ENCODE data around the gene RNPEPL1.

Gene RNPEPL1

GRCh38 chr2:240628808-240629618, 60.7 kb downstream of the RNPEPL1 start:
- H3K27ac ChIP-seq (ENCODE audit: low read length, poor library complexity, severe bottlenecking) = no peak overlapping the region
- H4K8ac ChIP-seq (ENCODE audit: low read length) = no peak overlapping the region
- no peak overlapping the region for H3K9ac ChIP-seq (ENCODE audit: low read length)
- H2BK120ac ChIP-seq (ENCODE audit: low read depth, low read length) = no peak overlapping the region
- H3K14ac ChIP-seq (ENCODE audit: low read length in 2 of 2) = no peak overlapping the region
- DNase-seq = no peak
- H2BK5ac ChIP-seq (ENCODE audit: low read depth, low read length, poor library complexity, severe bottlenecking) = no peak overlapping the region
- H3K27me3 ChIP-seq (ENCODE audit: control insufficient read depth in 1 of 2, insufficient read depth in 1 of 2, low read length in 2 of 2) = peaks cover 0 to 28% of the 10 kb centered on the region in 2 experiments
- H3K4me1 ChIP-seq (ENCODE audit: control insufficient read depth, insufficient read depth, low read depth, low read length) = peaks cover 14% of the 10 kb centered on the region
- H3K36me3 ChIP-seq (ENCODE audit: control insufficient read depth in 1 of 2, insufficient read depth in 2 of 2, low read depth in 1 of 2, low read length in 2 of 2) = peaks cover 0 to 12% of the 10 kb centered on the region in 2 experiments
- no peak overlapping the region for H3K4ac ChIP-seq (ENCODE audit: low read depth in 1 of 2, low read length in 2 of 2)
- H2BK12ac ChIP-seq (ENCODE audit: low read length in 2 of 2) = no peak overlapping the region
- H3K4me3 ChIP-seq (ENCODE audit: insufficient read depth in 1 of 2, low read depth in 1 of 2, low read length in 2 of 2) = no peak overlapping the region
- no peak overlapping the region for H3K18ac ChIP-seq (ENCODE audit: low read depth in 1 of 2, low read length in 2 of 2)
- no peak overlapping the region for H2AFZ ChIP-seq (ENCODE audit: low read depth, low read length)
- no peaks in the 10 kb centered on the region for H3K79me1 ChIP-seq (replicated peaks; ENCODE audit: low read length, poor library complexity, severe bottlenecking)
- no peak overlapping the region for H2BK15ac ChIP-seq (ENCODE audit: low read depth, poor library complexity, severe bottlenecking)
- no peak overlapping the region for H4K91ac ChIP-seq (ENCODE audit: low read length)
- H3K9me3 ChIP-seq (ENCODE audit: control insufficient read depth, low read length) = peaks cover 11% of the 10 kb centered on the region
- H3K4me2 ChIP-seq (ENCODE audit: low read length, poor library complexity, severe bottlenecking) = no peak overlapping the region
- 84% methylated on average over 20 of the region's 20 CpGs for WGBS
- no peak overlapping the region for H3K23ac ChIP-seq (ENCODE audit: low read length in 2 of 2)
- H2AK5ac ChIP-seq (ENCODE audit: low read length, severe bottlenecking) = no peak overlapping the region

GRCh38 chr2:240629619-240629967, 61.3 kb downstream of the RNPEPL1 start:
- H2AFZ ChIP-seq (ENCODE audit: low read depth, low read length) = no peak overlapping the region
- H3K23ac ChIP-seq (ENCODE audit: low read length in 2 of 2) = no peak overlapping the region
- peaks cover 16% of the 10 kb centered on the region for H3K9me3 ChIP-seq (ENCODE audit: control insufficient read depth, low read length)
- H3K27ac ChIP-seq (ENCODE audit: low read length, poor library complexity, severe bottlenecking) = no peak overlapping the region
- no peak overlapping the region for H2AK5ac ChIP-seq (ENCODE audit: low read length, severe bottlenecking)
- H3K79me1 ChIP-seq (replicated peaks; ENCODE audit: low read length, poor library complexity, severe bottlenecking) = no peaks in the 10 kb centered on the region
- H2BK12ac ChIP-seq (ENCODE audit: low read length in 2 of 2) = no peak overlapping the region
- no peak overlapping the region for H4K8ac ChIP-seq (ENCODE audit: low read length)
- no peak overlapping the region for H3K9ac ChIP-seq (ENCODE audit: low read length)
- no peak overlapping the region for H3K14ac ChIP-seq (ENCODE audit: low read length in 2 of 2)
- H2BK15ac ChIP-seq (ENCODE audit: low read depth, poor library complexity, severe bottlenecking) = no peak overlapping the region
- no peak overlapping the region for H2BK5ac ChIP-seq (ENCODE audit: low read depth, low read length, poor library complexity, severe bottlenecking)
- peaks cover 0 to 12% of the 10 kb centered on the region in 2 experiments for H3K36me3 ChIP-seq (ENCODE audit: control insufficient read depth in 1 of 2, insufficient read depth in 2 of 2, low read depth in 1 of 2, low read length in 2 of 2)
- no peak overlapping the region for H3K4ac ChIP-seq (ENCODE audit: low read depth in 1 of 2, low read length in 2 of 2)
- H3K4me1 ChIP-seq (ENCODE audit: control insufficient read depth, insufficient read depth, low read depth, low read length) = peaks cover 12% of the 10 kb centered on the region
- no peak overlapping the region for H3K4me3 ChIP-seq (ENCODE audit: insufficient read depth in 1 of 2, low read depth in 1 of 2, low read length in 2 of 2)
- peaks cover 0 to 28% of the 10 kb centered on the region in 2 experiments for H3K27me3 ChIP-seq (ENCODE audit: control insufficient read depth in 1 of 2, insufficient read depth in 1 of 2, low read length in 2 of 2)
- 79% methylated on average over 3 of the region's 5 CpGs for WGBS
- H4K91ac ChIP-seq (ENCODE audit: low read length) = no peak overlapping the region
- H2BK120ac ChIP-seq (ENCODE audit: low read depth, low read length) = no peak overlapping the region
- H3K4me2 ChIP-seq (ENCODE audit: low read length, poor library complexity, severe bottlenecking) = no peak overlapping the region
- no peak for DNase-seq
- no peak overlapping the region for H3K18ac ChIP-seq (ENCODE audit: low read depth in 1 of 2, low read length in 2 of 2)

- Histone ChIP-seq H2BK12ac (ENCODE audit: low read length in 2 of 2) (no peak overlapping the region), H3K18ac (ENCODE audit: low read depth in 1 of 2, low read length in 2 of 2) (no peak overlapping the region), H4K8ac (ENCODE audit: low read length) (no peak overlapping the region), H3K27me3 (ENCODE audit: control insufficient read depth in 1 of 2, insufficient read depth in 1 of 2, low read length in 2 of 2) (peaks cover 0 to 28% of the 10 kb centered on the region in 2 experiments), H2AK5ac (ENCODE audit: low read length, severe bottlenecking) (no peak overlapping the region), H2BK120ac (ENCODE audit: low read depth, low read length) (no peak overlapping the region), H3K4me1 (ENCODE audit: control insufficient read depth, insufficient read depth, low read depth, low read length) (peaks cover 6% of the 10 kb centered on the region), H3K4me2 (ENCODE audit: low read length, poor library complexity, severe bottlenecking) (no peak overlapping the region), H3K4me3 (ENCODE audit: insufficient read depth in 1 of 2, low read depth in 1 of 2, low read length in 2 of 2) (no peak overlapping the region), H3K79me1 (replicated peaks; ENCODE audit: low read length, poor library complexity, severe bottlenecking) (no peaks in the 10 kb centered on the region), H3K9me3 (ENCODE audit: control insufficient read depth, low read length) (peaks cover 17% of the 10 kb centered on the region), H2AFZ (ENCODE audit: low read depth, low read length) (no peak overlapping the region), H3K4ac (ENCODE audit: low read depth in 1 of 2, low read length in 2 of 2) (no peak overlapping the region), H3K9ac (ENCODE audit: low read length) (no peak overlapping the region), H2BK5ac (ENCODE audit: low read depth, low read length, poor library complexity, severe bottlenecking) (no peak overlapping the region), H3K14ac (ENCODE audit: low read length in 2 of 2) (no peak overlapping the region), H3K27ac (ENCODE audit: low read length, poor library complexity, severe bottlenecking) (no peak overlapping the region), H3K36me3 (ENCODE audit: control insufficient read depth in 1 of 2, insufficient read depth in 2 of 2, low read depth in 1 of 2, low read length in 2 of 2) (peaks cover 0 to 12% of the 10 kb centered on the region in 2 experiments), H2BK15ac (ENCODE audit: low read depth, poor library complexity, severe bottlenecking) (no peak overlapping the region), H3K23ac (ENCODE audit: low read length in 2 of 2) (no peak overlapping the region), H4K91ac (ENCODE audit: low read length) (no peak overlapping the region)
- WGBS = 93% methylated on average over 50 of the region's 50 CpGs
- no peak for DNase-seq
These were observed 61.9 kb downstream of the RNPEPL1 start for GRCh38 chr2:240629968-240630770.
